Ascending aorta (tissue), 2 donors: ENCODE measurements around the gene LIN52. TPM values are rescaled to one million over a fixed set of nuclear protein-coding genes. Genes with fewer than 3 reads are reported as not detected.

Experiments used
- DNase-seq, 2 donors: peaks; one replicate each; pipeline ENCODE4 v3.0.0-alpha.2; 2019; ENCODE audit warnings: low spot score in 2 of 2
- H3K27ac ChIP-seq, 2 donors: fragments of 200-600 bp; sonication (generic); one replicate each; pipeline ENCODE4 v1.5.1; 2016 to 2017; ENCODE audit warnings: mild to moderate bottlenecking in 1 of 2
- H3K27me3 ChIP-seq: fragments of 200-600 bp; sonication (generic); one replicate; pipeline ENCODE4 v1.5.1; 2017
- H3K36me3 ChIP-seq, 2 donors: fragments of 200-600 bp; sonication (generic); one replicate each; pipeline ENCODE4 v1.5.1; 2016
- H3K4me1 ChIP-seq, 2 donors: fragments of 200-600 bp; sonication (generic); one replicate each; pipeline ENCODE4 v1.5.1; 2016 to 2017; ENCODE audit warnings: mild to moderate bottlenecking in 1 of 2
- H3K4me3 ChIP-seq, 2 donors: fragments of 200-600 bp; sonication (generic); one replicate each; pipeline ENCODE4 v1.5.1; 2016 to 2017; ENCODE audit warnings: mild to moderate bottlenecking in 1 of 2
- H3K9me3 ChIP-seq, 2 donors: fragments of 200-600 bp; sonication (generic); one replicate each; pipeline ENCODE4 v1.5.1; 2016
- intact Hi-C: fragments of 100-400 bp; cut with DNase I; formaldehyde crosslinking; loops from one replicate; pipeline ENCODE4 v1.15.1; 2023
- total RNA-seq: library from RNA; depleted of rRNA; stranded (reverse); fragments of >200 nt; gene quantifications from one replicate; pipeline ENCODE4 v1.1.0, GENCODE V29; 2016
- TF ChIP-seq, protein P1 (sequence below), 3 experiments: fragments of 200-600 bp in 2 of 3; fragments of 450-650 bp in 1 of 3; sonication (generic) in 2 of 3; IDR thresholded peaks; one replicate each; pipeline ENCODE4 v1.5.1; 2016 to 2019; ENCODE audit warnings: antibody characterized with exemption in 3 of 3, mild to moderate bottlenecking in 1 of 3, moderate library complexity in 1 of 3

LIN52 gene
- total RNA-seq, 1 donor from 2014 or later, result 1.1 TPM

- no peaks in the 10 kb centered on the region for H3K9me3 ChIP-seq
- peaks cover 34% of the 10 kb centered on the region for H3K27me3 ChIP-seq
- peaks cover 15 to 19% of the 10 kb centered on the region in 2 donors for H3K4me1 ChIP-seq
- TF ChIP-seq, protein P1, sequence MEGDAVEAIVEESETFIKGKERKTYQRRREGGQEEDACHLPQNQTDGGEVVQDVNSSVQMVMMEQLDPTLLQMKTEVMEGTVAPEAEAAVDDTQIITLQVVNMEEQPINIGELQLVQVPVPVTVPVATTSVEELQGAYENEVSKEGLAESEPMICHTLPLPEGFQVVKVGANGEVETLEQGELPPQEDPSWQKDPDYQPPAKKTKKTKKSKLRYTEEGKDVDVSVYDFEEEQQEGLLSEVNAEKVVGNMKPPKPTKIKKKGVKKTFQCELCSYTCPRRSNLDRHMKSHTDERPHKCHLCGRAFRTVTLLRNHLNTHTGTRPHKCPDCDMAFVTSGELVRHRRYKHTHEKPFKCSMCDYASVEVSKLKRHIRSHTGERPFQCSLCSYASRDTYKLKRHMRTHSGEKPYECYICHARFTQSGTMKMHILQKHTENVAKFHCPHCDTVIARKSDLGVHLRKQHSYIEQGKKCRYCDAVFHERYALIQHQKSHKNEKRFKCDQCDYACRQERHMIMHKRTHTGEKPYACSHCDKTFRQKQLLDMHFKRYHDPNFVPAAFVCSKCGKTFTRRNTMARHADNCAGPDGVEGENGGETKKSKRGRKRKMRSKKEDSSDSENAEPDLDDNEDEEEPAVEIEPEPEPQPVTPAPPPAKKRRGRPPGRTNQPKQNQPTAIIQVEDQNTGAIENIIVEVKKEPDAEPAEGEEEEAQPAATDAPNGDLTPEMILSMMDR (IDR thresholded peaks at IDR 0.05), result no peak
- DNase-seq, result no peak
- intact Hi-C loops, result no loop called here
- no peak overlapping the region for H3K4me3 ChIP-seq
- no peaks in the 10 kb centered on the region for H3K36me3 ChIP-seq
- H3K27ac ChIP-seq, result no peak overlapping the region
Measured at GRCh38 chr14:74242021-74242779, 157.4 kb downstream of the LIN52 start.

DNA sequence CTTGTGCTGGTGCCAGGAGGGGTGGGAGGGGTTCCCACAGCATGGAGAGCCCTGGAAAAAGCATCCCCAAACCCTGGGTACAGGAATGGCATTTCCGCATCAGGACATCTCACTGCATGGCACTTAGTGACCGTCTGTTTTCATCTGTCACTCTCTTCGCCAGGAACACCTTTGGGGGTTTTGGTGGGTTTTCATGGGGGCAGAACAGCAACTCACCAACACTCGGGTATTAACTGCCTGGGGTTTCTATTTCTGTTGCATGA is 158.0 kb downstream of the LIN52 start:
- H3K4me1 ChIP-seq, result peaks cover 15 to 19% of the 10 kb centered on the region in 2 donors
- no peak for DNase-seq
- H3K4me3 ChIP-seq, result no peak overlapping the region
- TF ChIP-seq, protein P1 (IDR thresholded peaks at IDR 0.05), result no peak
- no peaks in the 10 kb centered on the region for H3K36me3 ChIP-seq
- H3K27ac ChIP-seq, result no peak overlapping the region
- peaks cover 34% of the 10 kb centered on the region for H3K27me3 ChIP-seq
- intact Hi-C loops, result no loop called here
- no peaks in the 10 kb centered on the region for H3K9me3 ChIP-seq

- TF ChIP-seq, protein P1 (IDR thresholded peaks at IDR 0.05), result no peak
- Histone ChIP-seq H3K36me3 (no peaks in the 10 kb centered on the region), H3K4me1 (peaks cover 15 to 19% of the 10 kb centered on the region in 2 donors), H3K27me3 (peaks cover 34% of the 10 kb centered on the region), H3K9me3 (no peaks in the 10 kb centered on the region), H3K27ac (no peak overlapping the region), H3K4me3 (no peak overlapping the region)
- intact Hi-C loops, result no loop called here
- DNase-seq, result no peak
Measured at GRCh38 chr14:74243051-74243450, 158.3 kb downstream of the LIN52 start.

- Histone ChIP-seq H3K36me3 (no peaks in the 10 kb centered on the region), H3K9me3 (no peaks in the 10 kb centered on the region), H3K4me1 (peaks cover 15 to 19% of the 10 kb centered on the region in 2 donors), H3K27ac (no peak overlapping the region), H3K4me3 (no peak overlapping the region), H3K27me3 (peaks cover 33% of the 10 kb centered on the region)
- no peak for DNase-seq
- intact Hi-C loops, result no loop called here
- TF ChIP-seq, protein P1 (IDR thresholded peaks at IDR 0.05), result no peak
Measured at GRCh38 chr14:74244115-74244514, 159.4 kb downstream of the LIN52 start.

DNA sequence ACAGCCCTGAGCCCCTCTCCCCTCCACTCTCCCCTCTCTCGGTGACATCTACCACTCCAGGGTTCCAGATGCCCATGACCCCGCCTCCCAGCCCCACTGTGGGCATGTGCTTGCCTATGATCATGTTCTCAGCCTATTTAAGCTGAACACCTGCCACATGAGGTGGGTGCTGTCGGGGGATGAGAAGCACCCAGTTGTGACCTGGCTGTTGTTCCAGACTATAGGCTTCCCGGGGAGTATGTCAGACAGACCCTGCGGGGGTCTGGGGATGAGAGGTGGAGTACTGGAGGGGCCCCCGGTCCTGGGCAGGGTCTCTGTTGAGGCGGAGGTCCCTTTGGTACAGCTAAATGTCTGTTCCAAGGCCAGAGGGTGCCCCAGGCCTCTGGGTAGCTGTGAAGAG is 160.5 kb downstream of the LIN52 start:
- TF ChIP-seq, protein P1 (IDR thresholded peaks at IDR 0.05), result no peak
- Histone ChIP-seq H3K4me3 (no peak overlapping the region), H3K9me3 (no peaks in the 10 kb centered on the region), H3K27me3 (peaks cover 21% of the 10 kb centered on the region), H3K36me3 (no peaks in the 10 kb centered on the region), H3K27ac (no peak overlapping the region), H3K4me1 (peaks cover 13 to 14% of the 10 kb centered on the region in 2 donors)
- intact Hi-C loops, result no loop called here
- no peak for DNase-seq

DNA sequence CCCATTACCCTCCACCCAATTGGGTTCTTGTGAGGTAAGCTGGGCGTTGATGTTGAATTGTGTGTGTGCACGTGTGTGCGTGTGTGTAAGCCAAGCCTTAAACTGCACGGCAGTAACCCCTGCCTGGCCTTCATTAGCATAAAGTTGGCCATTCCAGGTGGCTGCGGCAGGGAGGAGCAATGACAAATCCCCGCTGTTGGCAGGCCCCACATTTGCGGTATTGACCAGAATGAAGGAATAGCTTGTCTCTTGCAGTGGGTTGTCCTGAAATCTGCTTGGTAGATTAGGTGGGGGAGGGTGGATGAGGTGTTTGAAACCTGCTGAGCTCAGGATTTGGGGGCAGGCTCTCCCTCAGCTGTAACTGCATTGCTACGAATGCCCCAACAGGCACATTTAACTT is 161.8 kb downstream of the LIN52 start:
- H3K4me3 ChIP-seq, result no peak overlapping the region
- intact Hi-C loops, result no loop called here
- DNase-seq, result no peak
- H3K27ac ChIP-seq, result no peak overlapping the region
- TF ChIP-seq, protein P1 (IDR thresholded peaks at IDR 0.05), result no peak
- H3K9me3 ChIP-seq, result no peaks in the 10 kb centered on the region
- H3K4me1 ChIP-seq, result peaks cover 1 to 3% of the 10 kb centered on the region in 2 donors
- H3K27me3 ChIP-seq, result peaks cover 9% of the 10 kb centered on the region
- H3K36me3 ChIP-seq, result no peaks in the 10 kb centered on the region
